DOHH2 (cell line): Measurements from ENCODE around the gene KLHL28.

ENCODE experiments used
- EZH2phosphoT487 ChIP-seq: fragments of 200-600 bp; sonication (generic); IDR thresholded peaks from 2 replicates; pipeline ENCODE4 v1.6.1; 2017; ENCODE audit warnings: borderline replicate concordance, mild to moderate bottlenecking, antibody characterized with exemption, low read length, moderate library complexity, mixed read lengths
- TF ChIP-seq, protein P1 (sequence below): fragments of 200-600 bp; sonication (generic); IDR thresholded peaks from one replicate; pipeline ENCODE4 v1.5.1; 2014; ENCODE audit warnings: antibody characterized with exemption, mild to moderate bottlenecking, low read depth, low read length; ENCODE audit not compliant: poor library complexity, severe bottlenecking

DNA sequence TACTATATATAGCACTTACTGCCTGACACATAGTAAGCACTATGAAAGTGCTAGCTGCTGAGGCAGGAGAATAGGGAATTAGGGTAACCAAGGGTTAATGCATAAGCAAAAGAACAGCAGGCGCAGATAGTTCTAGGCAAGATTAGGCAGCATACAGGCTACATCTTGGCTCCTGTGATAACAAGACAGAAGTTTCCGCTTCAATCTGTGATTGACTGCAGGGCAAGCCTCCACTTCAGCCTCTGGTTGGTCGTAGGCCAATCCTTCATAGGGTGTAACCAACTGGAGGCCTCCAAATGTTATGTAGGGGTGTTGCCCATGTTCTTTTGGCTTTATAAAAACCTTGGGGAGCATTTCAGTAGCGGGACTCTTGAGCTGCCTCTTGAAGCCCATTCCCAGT, 46.9 kb downstream of the KLHL28 start:
- TF ChIP-seq, protein P1, sequence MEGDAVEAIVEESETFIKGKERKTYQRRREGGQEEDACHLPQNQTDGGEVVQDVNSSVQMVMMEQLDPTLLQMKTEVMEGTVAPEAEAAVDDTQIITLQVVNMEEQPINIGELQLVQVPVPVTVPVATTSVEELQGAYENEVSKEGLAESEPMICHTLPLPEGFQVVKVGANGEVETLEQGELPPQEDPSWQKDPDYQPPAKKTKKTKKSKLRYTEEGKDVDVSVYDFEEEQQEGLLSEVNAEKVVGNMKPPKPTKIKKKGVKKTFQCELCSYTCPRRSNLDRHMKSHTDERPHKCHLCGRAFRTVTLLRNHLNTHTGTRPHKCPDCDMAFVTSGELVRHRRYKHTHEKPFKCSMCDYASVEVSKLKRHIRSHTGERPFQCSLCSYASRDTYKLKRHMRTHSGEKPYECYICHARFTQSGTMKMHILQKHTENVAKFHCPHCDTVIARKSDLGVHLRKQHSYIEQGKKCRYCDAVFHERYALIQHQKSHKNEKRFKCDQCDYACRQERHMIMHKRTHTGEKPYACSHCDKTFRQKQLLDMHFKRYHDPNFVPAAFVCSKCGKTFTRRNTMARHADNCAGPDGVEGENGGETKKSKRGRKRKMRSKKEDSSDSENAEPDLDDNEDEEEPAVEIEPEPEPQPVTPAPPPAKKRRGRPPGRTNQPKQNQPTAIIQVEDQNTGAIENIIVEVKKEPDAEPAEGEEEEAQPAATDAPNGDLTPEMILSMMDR, result no peak
- no peak for TF ChIP-seq EZH2phosphoT487
